OCI-LY3 (cell line): ENCODE results near the gene CACFD1.

ENCODE experiments used
- CTCF ChIP-seq: fragments of 200-600, 300-600 bp; sonication (generic); IDR thresholded peaks from 2 replicates; pipeline ENCODE4 v1.5.1; 2014; ENCODE audit warnings: antibody characterized with exemption, low read length, low read depth
- EZH2phosphoT487 ChIP-seq: fragments of 200-600 bp; shearing (Covaris generic); IDR thresholded peaks from 2 replicates; pipeline ENCODE4 v1.6.1; 2018; ENCODE audit warnings: antibody characterized with exemption, mixed run types, low read depth

- no peak for TF ChIP-seq CTCF
- TF ChIP-seq EZH2phosphoT487 = no peak
Measured at GRCh38 chr9:133495327-133496293, 35.8 kb downstream of the CACFD1 start.
